DND-41 (cell line): ENCODE results near the gene COL20A1.
"Not testable (repeated sequence)": the region's sequence is repeated elsewhere in the genome, so short reads cannot be mapped to it uniquely, and the experiment has no call there.

Experiments
- ATAC-seq: fragments of 200-7000 bp; cut with Tn5 transposase; 3 replicates; pipeline ENCODE4 v1.9.1; 2021; ENCODE audit warnings: low read depth; ENCODE audit not compliant: insufficient read depth
- DNase-seq: peaks from one replicate; pipeline ENCODE4 v3.0.0-alpha.2; 2020
- H2AFZ ChIP-seq: 2 replicates; pipeline ENCODE4 v1.6.0; 2012; ENCODE audit warnings: low read depth, low read length
- H3K27ac ChIP-seq: 2 replicates; pipeline ENCODE4 v1.5.1; 2012; ENCODE audit warnings: low read length, inconsistent platforms
- H3K27me3 ChIP-seq: fragments of 200-600 bp; sonication (generic); 2 replicates; pipeline ENCODE4 v1.6.0; 2012; ENCODE audit warnings: low read length, mild to moderate bottlenecking, inconsistent platforms; ENCODE audit not compliant: insufficient read depth, poor library complexity
- H3K36me3 ChIP-seq: 2 replicates; pipeline ENCODE4 v1.5.1; 2012; ENCODE audit warnings: low read length, inconsistent platforms; ENCODE audit not compliant: insufficient read depth
- H3K4me1 ChIP-seq: 2 replicates; pipeline ENCODE4 v1.5.1; 2012; ENCODE audit warnings: mild to moderate bottlenecking, low read length; ENCODE audit not compliant: insufficient read depth
- H3K4me2 ChIP-seq: 2 replicates; pipeline ENCODE4 v1.6.0; 2012; ENCODE audit warnings: mild to moderate bottlenecking, moderate library complexity, low read length, inconsistent platforms; ENCODE audit not compliant: insufficient read depth
- H3K4me3 ChIP-seq, 2 experiments: fragments of 200-600 bp in 1 of 2; shearing (Covaris generic) in 1 of 2; 2 replicates each; pipeline ENCODE4 v1.5.1; 2012 to 2016; ENCODE audit warnings: inconsistent platforms in 2 of 2, low read length in 2 of 2, mild to moderate bottlenecking in 2 of 2, low read depth in 1 of 2, moderate library complexity in 1 of 2
- H3K79me2 ChIP-seq: 2 replicates; pipeline ENCODE4 v1.6.0; 2012; ENCODE audit warnings: low read length, inconsistent platforms; ENCODE audit not compliant: insufficient read depth
- H3K9ac ChIP-seq: 2 replicates; pipeline ENCODE4 v1.6.0; 2012; ENCODE audit warnings: low read depth, mild to moderate bottlenecking, inconsistent platforms, low read length, moderate library complexity
- H3K9me3 ChIP-seq: 2 replicates; pipeline ENCODE4 v1.5.1; 2012; ENCODE audit warnings: low read length, moderate library complexity, mild to moderate bottlenecking, inconsistent platforms; ENCODE audit not compliant: insufficient read depth, severe bottlenecking
- H4K20me1 ChIP-seq: 2 replicates; pipeline ENCODE4 v1.6.0; 2012; ENCODE audit warnings: low read length; ENCODE audit not compliant: insufficient read depth
- CTCF ChIP-seq: IDR thresholded peaks from 2 replicates; pipeline ENCODE4 v1.5.1; 2012; ENCODE audit warnings: borderline replicate concordance, low read length, moderate library complexity, mild to moderate bottlenecking; ENCODE audit not compliant: poor library complexity, severe bottlenecking; ENCODE audit errors: extremely low read depth
- EZH2 ChIP-seq: IDR thresholded peaks from 3 replicates; pipeline ENCODE4 v1.6.1; 2012; ENCODE audit warnings: borderline replicate concordance, low read depth, mild to moderate bottlenecking, moderate library complexity, low read length, inconsistent platforms; ENCODE audit not compliant: severe bottlenecking

The COL20A1 gene

GRCh38 chr20:63336232-63336752 lies 43.3 kb downstream of the COL20A1 start:
- Histone ChIP-seq H2AFZ (no peak overlapping the region), H3K9me3 (peaks cover 4% of the 10 kb centered on the region), H3K9ac (no peak overlapping the region), H4K20me1 (no peaks in the 10 kb centered on the region), H3K27me3 (peaks cover 7% of the 10 kb centered on the region), H3K79me2 (no peaks in the 10 kb centered on the region), H3K4me3 (no peak overlapping the region), H3K36me3 (no peaks in the 10 kb centered on the region), H3K27ac (no peak overlapping the region), H3K4me2 (no peak overlapping the region), H3K4me1 (no peaks in the 10 kb centered on the region)
- no peak for TF ChIP-seq EZH2
- no peak for TF ChIP-seq CTCF
- no peak for ATAC-seq
- no peak for DNase-seq

DNA sequence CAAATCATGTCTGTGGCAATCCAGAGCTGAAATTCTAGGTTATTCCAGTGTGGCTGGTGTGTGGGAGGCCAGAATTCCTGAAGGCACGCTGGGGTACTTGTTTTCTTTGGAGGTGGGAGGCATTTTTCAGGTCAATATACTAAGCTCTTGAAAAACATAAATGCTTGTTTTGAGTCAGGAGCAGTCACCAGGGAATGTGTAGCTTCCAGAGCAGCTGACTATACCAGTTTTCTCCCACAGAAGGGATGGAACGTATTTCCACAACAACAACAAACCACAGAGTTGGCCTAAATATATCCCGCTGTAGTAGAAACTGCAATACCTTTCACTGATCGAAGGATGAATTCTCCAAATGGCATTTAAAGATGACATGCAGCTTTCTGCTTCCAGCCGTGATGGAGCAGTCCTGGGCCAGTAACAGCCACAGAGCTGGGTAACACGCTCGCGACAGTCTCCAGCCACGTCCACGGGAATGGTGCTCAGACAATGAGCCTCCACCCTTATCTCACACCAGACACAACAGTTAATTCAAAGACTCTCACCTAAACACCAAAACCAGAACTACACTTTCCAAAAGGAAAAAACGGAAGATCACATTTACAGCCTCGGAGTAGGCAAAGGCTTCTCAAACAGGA lies 44.9 kb downstream of the COL20A1 start:
- no peak for TF ChIP-seq EZH2
- TF ChIP-seq CTCF = no peak
- Histone ChIP-seq H3K27me3 (peaks cover 7% of the 10 kb centered on the region), H3K79me2 (no peaks in the 10 kb centered on the region), H3K36me3 (no peaks in the 10 kb centered on the region), H3K9me3 (no peaks in the 10 kb centered on the region), H2AFZ (no peak overlapping the region), H4K20me1 (no peaks in the 10 kb centered on the region), H3K9ac (no peak overlapping the region), H3K4me1 (no peaks in the 10 kb centered on the region), H3K4me3 (no peak overlapping the region), H3K4me2 (no peak overlapping the region), H3K27ac (no peak overlapping the region)
- no peak for ATAC-seq
- no peak for DNase-seq

GRCh38 chr20:63339154-63340094 lies 46.4 kb downstream of the COL20A1 start:
- H3K27me3 ChIP-seq, DNase-seq, H2AFZ ChIP-seq, H4K20me1 ChIP-seq, H3K4me2 ChIP-seq, ATAC-seq, H3K27ac ChIP-seq, H3K4me1 ChIP-seq, H3K9me3 ChIP-seq, H3K36me3 ChIP-seq, H3K4me3 ChIP-seq, H3K79me2 ChIP-seq, H3K9ac ChIP-seq: not testable (repeated sequence)

- not testable (repeated sequence) for H3K4me1 ChIP-seq, ATAC-seq, H3K27me3 ChIP-seq
Observed at GRCh38 chr20:63340158-63340688, 47.2 kb downstream of the COL20A1 start.

More at GRCh38 chr20:63340158-63340688, 47.2 kb downstream of the COL20A1 start:
- H3K9ac ChIP-seq, H3K79me2 ChIP-seq, H2AFZ ChIP-seq, H4K20me1 ChIP-seq, H3K27ac ChIP-seq, H3K36me3 ChIP-seq, DNase-seq, H3K4me2 ChIP-seq, H3K4me3 ChIP-seq, H3K9me3 ChIP-seq: not testable (repeated sequence)
